Gastroesophageal sphincter (tissue), 3 donors: ENCODE measurements around the gene NELL1.

Experiments
- POLR2A ChIP-seq, 2 donors: fragments of 450-650 bp; IDR thresholded peaks; one replicate each; pipeline ENCODE4 v1.6.1; 2017; ENCODE audit warnings: antibody characterized with exemption in 2 of 2, mild to moderate bottlenecking in 2 of 2, moderate library complexity in 1 of 2
- POLR2AphosphoS5 ChIP-seq: sonication (generic); formaldehyde crosslinking; IDR thresholded peaks from one replicate; pipeline ENCODE4 v1.6.1; 2017; ENCODE audit warnings: antibody characterized with exemption
- TF ChIP-seq, protein P1 (sequence below), 4 experiments: fragments of 200-600 bp in 2 of 4; fragments of 450-650 bp in 2 of 4; sonication (generic) in 1 of 4; IDR thresholded peaks; one replicate each; pipeline ENCODE4 v1.5.1; 2017 to 2019; ENCODE audit warnings: antibody characterized with exemption in 4 of 4, mild to moderate bottlenecking in 2 of 4, moderate library complexity in 2 of 4

GRCh38 chr11:20676658-20677057 lies 7.3 kb downstream of the NELL1 start:
- no peak for TF ChIP-seq POLR2A (IDR thresholded peaks at IDR 0.05)
- TF ChIP-seq, protein P1, sequence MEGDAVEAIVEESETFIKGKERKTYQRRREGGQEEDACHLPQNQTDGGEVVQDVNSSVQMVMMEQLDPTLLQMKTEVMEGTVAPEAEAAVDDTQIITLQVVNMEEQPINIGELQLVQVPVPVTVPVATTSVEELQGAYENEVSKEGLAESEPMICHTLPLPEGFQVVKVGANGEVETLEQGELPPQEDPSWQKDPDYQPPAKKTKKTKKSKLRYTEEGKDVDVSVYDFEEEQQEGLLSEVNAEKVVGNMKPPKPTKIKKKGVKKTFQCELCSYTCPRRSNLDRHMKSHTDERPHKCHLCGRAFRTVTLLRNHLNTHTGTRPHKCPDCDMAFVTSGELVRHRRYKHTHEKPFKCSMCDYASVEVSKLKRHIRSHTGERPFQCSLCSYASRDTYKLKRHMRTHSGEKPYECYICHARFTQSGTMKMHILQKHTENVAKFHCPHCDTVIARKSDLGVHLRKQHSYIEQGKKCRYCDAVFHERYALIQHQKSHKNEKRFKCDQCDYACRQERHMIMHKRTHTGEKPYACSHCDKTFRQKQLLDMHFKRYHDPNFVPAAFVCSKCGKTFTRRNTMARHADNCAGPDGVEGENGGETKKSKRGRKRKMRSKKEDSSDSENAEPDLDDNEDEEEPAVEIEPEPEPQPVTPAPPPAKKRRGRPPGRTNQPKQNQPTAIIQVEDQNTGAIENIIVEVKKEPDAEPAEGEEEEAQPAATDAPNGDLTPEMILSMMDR (IDR thresholded peaks at IDR 0.05), result no peak
- no peak for TF ChIP-seq POLR2AphosphoS5
